HepG2 (cell line): ENCODE results near the gene EIF4G2.

Experiments used
- CTCF ChIP-seq: sonication (generic); formaldehyde crosslinking; IDR thresholded peaks from 2 replicates; pipeline ENCODE4 v1.5.0; 2020; ENCODE audit warnings: mild to moderate bottlenecking, missing genetic modification reagents, moderate library complexity
- EZH2 ChIP-seq: conservative IDR thresholded peaks from 2 replicates; pipeline ENCODE4 v1.6.1; 2012; ENCODE audit warnings: mild to moderate bottlenecking, low read depth, low read length, moderate library complexity
- MIER3 ChIP-seq: IDR thresholded peaks from 2 replicates; pipeline ENCODE4 v1.6.1; 2016; ENCODE audit warnings: missing compliant biosample characterization, borderline replicate concordance
- NFYB ChIP-seq: sonication (generic); formaldehyde crosslinking; IDR thresholded peaks from 2 replicates; pipeline ENCODE4 v1.4.0; 2020; ENCODE audit warnings: missing genetic modification reagents
- NR3C1 ChIP-seq: sonication (generic); formaldehyde crosslinking; IDR thresholded peaks from 2 replicates; pipeline ENCODE4 v1.4.0; 2020; ENCODE audit warnings: missing genetic modification reagents
- PHF21A ChIP-seq: sonication (generic); formaldehyde crosslinking; IDR thresholded peaks from 2 replicates; pipeline ENCODE4 v1.5.0; 2020; ENCODE audit warnings: mild to moderate bottlenecking, missing genetic modification reagents
- POLR2AphosphoS5 ChIP-seq: IDR thresholded peaks from 2 replicates; pipeline ENCODE4 v1.6.1; 2012; ENCODE audit warnings: low read depth, low read length
- SETDB1 ChIP-seq: sonication (generic); formaldehyde crosslinking; IDR thresholded peaks from 2 replicates; pipeline ENCODE4 v1.5.1; 2020; ENCODE audit warnings: missing genetic modification reagents, mild to moderate bottlenecking, borderline replicate concordance
- TP53 ChIP-seq: sonication (generic); formaldehyde crosslinking; conservative IDR thresholded peaks from 2 replicates; pipeline ENCODE4 v1.4.0; 2020; ENCODE audit warnings: missing genetic modification reagents

GRCh38 chr11:10805741-10806140, 3.0 kb downstream of the EIF4G2 start:
- TF ChIP-seq MIER3 (CRISPR knock-in tag) = no peak
- TF ChIP-seq PHF21A = no peak
- TF ChIP-seq TP53 (CRISPR knock-in tag) = no peak
- no peak for TF ChIP-seq NFYB (CRISPR knock-in tag)
- no peak for TF ChIP-seq CTCF
- no peak for TF ChIP-seq POLR2AphosphoS5
- TF ChIP-seq EZH2 = no peak
- TF ChIP-seq SETDB1 (CRISPR knock-in tag) = no peak
- TF ChIP-seq NR3C1 = no peak
